Progenitor cell of endocrine pancreas (in vitro differentiated cells): ENCODE results near the gene SLFN14. TPM values are rescaled to one million over a fixed set of nuclear protein-coding genes. Genes with fewer than 3 reads are reported as not detected.

Experiments
- DNase-seq: peaks from one replicate; pipeline ENCODE4 v3.0.0; 2021; ENCODE audit warnings: low spot score; ENCODE audit not compliant: unreplicated experiment
- H3K27ac Mint-ChIP-seq: 2 replicates; pipeline ENCODE4 v1.8.0; 2021; ENCODE audit warnings: mild to moderate bottlenecking, moderate library complexity, mixed read lengths
- H3K27me3 Mint-ChIP-seq: 2 replicates; pipeline ENCODE4 v1.8.0; 2021; ENCODE audit warnings: mixed read lengths
- H3K36me3 Mint-ChIP-seq: 2 replicates; pipeline ENCODE4 v1.8.0; 2022; ENCODE audit warnings: mixed read lengths; ENCODE audit not compliant: insufficient read depth
- H3K4me1 Mint-ChIP-seq: 2 replicates; pipeline ENCODE4 v1.8.0; 2021; ENCODE audit warnings: low read depth, mixed read lengths
- H3K4me3 Mint-ChIP-seq: 2 replicates; pipeline ENCODE4 v1.8.0; 2021; ENCODE audit warnings: low read depth, mild to moderate bottlenecking, moderate library complexity, mixed read lengths
- H3K9me3 Mint-ChIP-seq: 2 replicates; pipeline ENCODE4 v1.8.0; 2021; ENCODE audit warnings: low read depth, mixed read lengths
- CTCF ChIP-seq: fragments of 200-600 bp; sonication (generic); IDR thresholded peaks from one replicate; pipeline ENCODE4 v1.5.0; 2021; ENCODE audit warnings: antibody characterized with exemption, mild to moderate bottlenecking; ENCODE audit not compliant: unreplicated experiment
- total RNA-seq: library from RNA; stranded (reverse); gene quantifications from 2 replicates; pipeline ENCODE4 v1.2.1, GENCODE V29; 2021

SLFN14 gene
- total RNA-seq, 1 donor from 2014 or later: not detected

- Mint-ChIP-seq H3K4me3 (no peak overlapping the region), H3K27ac (no peak overlapping the region), H3K36me3 (no peaks in the 10 kb centered on the region), H3K9me3 (no peaks in the 10 kb centered on the region), H3K27me3 (peaks cover 33% of the 10 kb centered on the region), H3K4me1 (peaks cover 2% of the 10 kb centered on the region)
- TF ChIP-seq CTCF: no peak
- DNase-seq: no peak
These were observed 3.3 kb downstream of the SLFN14 start for GRCh38 chr17:35557353-35557752.

- H3K4me3 Mint-ChIP-seq: no peak overlapping the region
- H3K36me3 Mint-ChIP-seq: no peaks in the 10 kb centered on the region
- no peak for DNase-seq
- H3K27ac Mint-ChIP-seq: no peak overlapping the region
- H3K27me3 Mint-ChIP-seq: peaks cover 37% of the 10 kb centered on the region
- H3K4me1 Mint-ChIP-seq: peaks cover under 1% of the 10 kb centered on the region
- H3K9me3 Mint-ChIP-seq: no peaks in the 10 kb centered on the region
- no peak for TF ChIP-seq CTCF
These were observed 4.9 kb downstream of the SLFN14 start for GRCh38 chr17:35555691-35556090.

- H3K4me3 Mint-ChIP-seq: no peak overlapping the region
- no peak overlapping the region for H3K27ac Mint-ChIP-seq
- DNase-seq: no peak
- no peaks in the 10 kb centered on the region for H3K36me3 Mint-ChIP-seq
- no peaks in the 10 kb centered on the region for H3K4me1 Mint-ChIP-seq
- no peak for TF ChIP-seq CTCF
- no peaks in the 10 kb centered on the region for H3K9me3 Mint-ChIP-seq
- H3K27me3 Mint-ChIP-seq: peaks cover 37% of the 10 kb centered on the region
These were observed 6.0 kb downstream of the SLFN14 start for GRCh38 chr17:35554668-35555067.

GRCh38 chr17:35553310-35553709, 7.3 kb downstream of the SLFN14 start:
- no peak for TF ChIP-seq CTCF
- H3K4me1 Mint-ChIP-seq: no peaks in the 10 kb centered on the region
- no peak overlapping the region for H3K4me3 Mint-ChIP-seq
- H3K9me3 Mint-ChIP-seq: no peaks in the 10 kb centered on the region
- DNase-seq: no peak
- H3K27ac Mint-ChIP-seq: no peak overlapping the region
- no peaks in the 10 kb centered on the region for H3K36me3 Mint-ChIP-seq
- H3K27me3 Mint-ChIP-seq: peaks cover 42% of the 10 kb centered on the region

- H3K9me3 Mint-ChIP-seq: no peaks in the 10 kb centered on the region
- no peak overlapping the region for H3K4me3 Mint-ChIP-seq
- H3K27me3 Mint-ChIP-seq: peaks cover 49% of the 10 kb centered on the region
- H3K4me1 Mint-ChIP-seq: no peaks in the 10 kb centered on the region
- no peak for DNase-seq
- H3K36me3 Mint-ChIP-seq: no peaks in the 10 kb centered on the region
- no peak for TF ChIP-seq CTCF
- H3K27ac Mint-ChIP-seq: no peak overlapping the region
These were observed 11.6 kb downstream of the SLFN14 start for GRCh38 chr17:35548978-35549377.
